ENCODE measurements around the gene ECE1. TPM values are rescaled to one million over a fixed set of nuclear protein-coding genes. Genes with fewer than 3 reads are reported as not detected.

The ECE1 gene
- total and polyA plus RNA-seq, 2 of the 13 experiments (the other 11 are each of a cell fraction or from before 2014, with no cell fraction given) = 13.5 to 21.2 TPM

GRCh38 chr1:21175670-21176581 is 114.3 kb downstream of the ECE1 start (continued):
- TF ChIP-seq RFXAP (CRISPR knock-in tag; IDR thresholded peaks at IDR 0.05; ENCODE audit: borderline replicate concordance) (no peak), ZNF562 (CRISPR knock-in tag; IDR thresholded peaks at IDR 0.05; ENCODE audit: borderline replicate concordance) (no peak), ZNF407 (CRISPR knock-in tag; IDR thresholded peaks at IDR 0.05; ENCODE audit: not compliant biosample characterization) (no peak)

All from HepG2 (cell line).